OCI-LY3 (cell line): Measurements from ENCODE around the gene TAF3.

Experiments used
- H2AFZ ChIP-seq: fragments of 200-600, 300-600 bp; shearing (Covaris generic); 2 replicates; pipeline ENCODE4 v1.6.0; 2014; ENCODE audit warnings: antibody characterized with exemption, low read depth, low read length
- H3K27ac ChIP-seq: fragments of 200-600, 300-600 bp; sonication (generic); 2 replicates; pipeline ENCODE4 v1.5.1; 2014; ENCODE audit warnings: mild to moderate bottlenecking, low read length, moderate library complexity, mixed read lengths
- H3K27me3 ChIP-seq: fragments of 200-600, 300-600 bp; sonication (generic); 2 replicates; pipeline ENCODE4 v1.6.1; 2014; ENCODE audit warnings: low read depth, low read length, mixed read lengths
- H3K36me3 ChIP-seq: fragments of 200-600, 300-600 bp; sonication (generic); replicated peaks from 2 replicates; pipeline ENCODE3; 2014; ENCODE audit warnings: low read depth, low read length, mixed read lengths
- H3K4me1 ChIP-seq: fragments of 300-600, 200-600 bp; sonication (generic); 2 replicates; pipeline ENCODE4 v1.6.1; 2014; ENCODE audit warnings: low read length, mixed read lengths
- H3K4me2 ChIP-seq: fragments of 200-600, 300-600 bp; sonication (generic); 2 replicates; pipeline ENCODE4 v1.6.1; 2014; ENCODE audit warnings: low read length, mixed read lengths
- H3K4me3 ChIP-seq: fragments of 300-600, 200-600 bp; sonication (generic); 2 replicates; pipeline ENCODE4 v1.5.1; 2014; ENCODE audit warnings: antibody characterized with exemption, mild to moderate bottlenecking, low read length, moderate library complexity
- H3K79me2 ChIP-seq: fragments of 300-600, 200-600 bp; shearing (Covaris generic); 2 replicates; pipeline ENCODE4 v1.6.1; 2014; ENCODE audit warnings: mild to moderate bottlenecking, low read length, mixed read lengths
- H3K9ac ChIP-seq: fragments of 300-600, 200-600 bp; shearing (Covaris generic); 2 replicates; pipeline ENCODE4 v1.6.0; 2014; ENCODE audit warnings: mild to moderate bottlenecking, low read length, moderate library complexity
- H3K9me3 ChIP-seq: fragments of 200-600, 300-600 bp; shearing (Covaris generic); 2 replicates; pipeline ENCODE4 v1.6.1; 2014; ENCODE audit warnings: low read length, mixed read lengths; ENCODE audit not compliant: insufficient read depth
- H4K20me1 ChIP-seq: fragments of 200-600, 300-600 bp; sonication (generic); 2 replicates; pipeline ENCODE4 v1.6.1; 2016; ENCODE audit warnings: low read length, mixed read lengths; ENCODE audit not compliant: insufficient read depth
- EZH2phosphoT487 ChIP-seq: fragments of 200-600 bp; shearing (Covaris generic); IDR thresholded peaks from 2 replicates; pipeline ENCODE4 v1.6.1; 2018; ENCODE audit warnings: antibody characterized with exemption, mixed run types, low read depth
- TF ChIP-seq, protein P1 (sequence below): fragments of 200-600, 300-600 bp; sonication (generic); IDR thresholded peaks from 2 replicates; pipeline ENCODE4 v1.5.1; 2014; ENCODE audit warnings: antibody characterized with exemption, low read length, low read depth

Gene TAF3

DNA sequence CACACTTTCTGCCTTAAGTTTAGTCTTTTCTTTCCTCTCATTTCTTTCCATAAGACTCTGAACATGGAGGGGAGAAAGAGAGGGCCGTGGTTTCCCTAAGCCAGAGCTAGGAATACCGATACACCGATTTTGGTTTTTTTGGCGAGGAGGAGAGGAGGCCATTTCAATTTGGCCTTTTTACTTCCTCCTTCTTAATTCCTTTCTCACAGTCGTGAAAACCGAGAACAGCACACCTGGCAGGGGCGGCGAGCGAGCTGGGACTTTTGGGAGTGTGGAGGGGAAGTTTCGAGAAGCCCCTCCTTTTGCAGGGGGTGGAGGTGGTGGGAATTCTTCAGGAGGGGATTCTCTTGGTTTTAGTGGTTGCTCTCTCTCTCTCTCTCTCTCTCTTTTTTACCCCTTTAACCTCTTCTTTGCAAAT is 242.4 kb downstream of the TAF3 start:
- peak overlapping the region; percentile 90; the same call in 1 of the 2 replicates for H2AFZ ChIP-seq
- peak overlapping the region; percentile 85 for H3K4me2 ChIP-seq
- TF ChIP-seq EZH2phosphoT487: no peak
- TF ChIP-seq, protein P1, sequence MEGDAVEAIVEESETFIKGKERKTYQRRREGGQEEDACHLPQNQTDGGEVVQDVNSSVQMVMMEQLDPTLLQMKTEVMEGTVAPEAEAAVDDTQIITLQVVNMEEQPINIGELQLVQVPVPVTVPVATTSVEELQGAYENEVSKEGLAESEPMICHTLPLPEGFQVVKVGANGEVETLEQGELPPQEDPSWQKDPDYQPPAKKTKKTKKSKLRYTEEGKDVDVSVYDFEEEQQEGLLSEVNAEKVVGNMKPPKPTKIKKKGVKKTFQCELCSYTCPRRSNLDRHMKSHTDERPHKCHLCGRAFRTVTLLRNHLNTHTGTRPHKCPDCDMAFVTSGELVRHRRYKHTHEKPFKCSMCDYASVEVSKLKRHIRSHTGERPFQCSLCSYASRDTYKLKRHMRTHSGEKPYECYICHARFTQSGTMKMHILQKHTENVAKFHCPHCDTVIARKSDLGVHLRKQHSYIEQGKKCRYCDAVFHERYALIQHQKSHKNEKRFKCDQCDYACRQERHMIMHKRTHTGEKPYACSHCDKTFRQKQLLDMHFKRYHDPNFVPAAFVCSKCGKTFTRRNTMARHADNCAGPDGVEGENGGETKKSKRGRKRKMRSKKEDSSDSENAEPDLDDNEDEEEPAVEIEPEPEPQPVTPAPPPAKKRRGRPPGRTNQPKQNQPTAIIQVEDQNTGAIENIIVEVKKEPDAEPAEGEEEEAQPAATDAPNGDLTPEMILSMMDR: no peak
- no peaks in the 10 kb centered on the region for H3K79me2 ChIP-seq
- H4K20me1 ChIP-seq: no peaks in the 10 kb centered on the region
- peak overlapping the region; percentile 35; the same call in 1 of the 2 replicates for H3K27ac ChIP-seq
- peak overlapping the region; percentile 65 for H3K4me3 ChIP-seq
- H3K9ac ChIP-seq: peak overlapping the region; percentile 43
- no peaks in the 10 kb centered on the region for H3K9me3 ChIP-seq
- peaks cover 30% of the 10 kb centered on the region for H3K4me1 ChIP-seq
- peaks cover 13% of the 10 kb centered on the region; the same call in 1 of the 2 replicates for H3K27me3 ChIP-seq
- no peaks in the 10 kb centered on the region for H3K36me3 ChIP-seq

DNA sequence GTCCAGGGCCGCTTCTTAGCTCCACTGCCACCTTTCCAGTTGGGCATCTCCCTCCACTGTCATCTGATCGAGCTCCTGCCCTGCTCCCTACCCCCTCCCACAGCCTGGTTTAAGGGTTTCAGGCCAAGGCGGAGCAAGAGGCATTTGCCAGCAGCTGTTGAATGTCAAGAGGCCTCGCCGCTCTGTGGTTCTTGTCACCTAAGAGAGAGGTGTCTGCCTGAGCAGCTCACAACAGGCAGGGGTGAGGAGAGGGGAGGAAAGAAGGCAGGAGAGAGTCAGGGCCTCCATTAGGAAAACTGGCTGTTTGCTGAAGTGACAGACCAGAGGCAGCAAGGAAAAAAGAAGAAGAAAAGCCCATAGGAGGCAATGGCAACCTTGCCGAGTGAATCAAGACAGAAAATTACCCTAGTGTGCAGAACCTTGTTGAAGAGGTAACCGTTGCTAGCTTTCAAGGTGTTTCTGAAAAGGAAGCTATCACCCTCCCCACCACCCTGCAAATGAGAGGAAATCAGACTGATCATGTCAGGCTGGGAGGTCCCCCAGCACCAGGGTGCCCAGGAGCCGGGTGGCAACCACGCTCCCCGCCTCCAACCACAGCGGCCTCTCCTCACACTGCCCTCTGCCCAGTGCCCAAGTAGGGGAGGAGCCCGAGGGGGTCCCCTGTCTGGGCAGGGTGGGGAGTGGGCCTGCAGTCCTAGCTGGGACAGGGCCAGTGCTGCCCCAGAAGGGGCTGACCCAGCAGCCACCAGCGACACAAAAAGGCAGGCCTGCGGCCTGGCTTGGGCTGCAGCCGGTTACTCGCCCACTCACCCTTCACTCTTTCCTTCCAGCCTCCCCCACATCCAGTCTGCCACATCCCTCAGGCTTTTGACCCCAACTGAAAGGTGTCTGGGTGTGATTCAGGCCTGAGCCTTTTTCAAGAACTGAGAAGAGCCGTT is 243.2 kb downstream of the TAF3 start:
- no peaks in the 10 kb centered on the region for H3K9me3 ChIP-seq
- H3K4me1 ChIP-seq: peaks cover 29% of the 10 kb centered on the region
- H3K27me3 ChIP-seq: peaks cover 19% of the 10 kb centered on the region
- TF ChIP-seq, protein P1: no peak
- TF ChIP-seq EZH2phosphoT487: no peak
- no peaks in the 10 kb centered on the region for H4K20me1 ChIP-seq
- no peak overlapping the region for H3K4me3 ChIP-seq
- no peaks in the 10 kb centered on the region for H3K36me3 ChIP-seq
- H3K27ac ChIP-seq: no peak overlapping the region
- no peak overlapping the region for H3K4me2 ChIP-seq
- no peak overlapping the region for H3K9ac ChIP-seq
- H3K79me2 ChIP-seq: no peaks in the 10 kb centered on the region
- H2AFZ ChIP-seq: no peak overlapping the region; the same call in 1 of the 2 replicates

DNA sequence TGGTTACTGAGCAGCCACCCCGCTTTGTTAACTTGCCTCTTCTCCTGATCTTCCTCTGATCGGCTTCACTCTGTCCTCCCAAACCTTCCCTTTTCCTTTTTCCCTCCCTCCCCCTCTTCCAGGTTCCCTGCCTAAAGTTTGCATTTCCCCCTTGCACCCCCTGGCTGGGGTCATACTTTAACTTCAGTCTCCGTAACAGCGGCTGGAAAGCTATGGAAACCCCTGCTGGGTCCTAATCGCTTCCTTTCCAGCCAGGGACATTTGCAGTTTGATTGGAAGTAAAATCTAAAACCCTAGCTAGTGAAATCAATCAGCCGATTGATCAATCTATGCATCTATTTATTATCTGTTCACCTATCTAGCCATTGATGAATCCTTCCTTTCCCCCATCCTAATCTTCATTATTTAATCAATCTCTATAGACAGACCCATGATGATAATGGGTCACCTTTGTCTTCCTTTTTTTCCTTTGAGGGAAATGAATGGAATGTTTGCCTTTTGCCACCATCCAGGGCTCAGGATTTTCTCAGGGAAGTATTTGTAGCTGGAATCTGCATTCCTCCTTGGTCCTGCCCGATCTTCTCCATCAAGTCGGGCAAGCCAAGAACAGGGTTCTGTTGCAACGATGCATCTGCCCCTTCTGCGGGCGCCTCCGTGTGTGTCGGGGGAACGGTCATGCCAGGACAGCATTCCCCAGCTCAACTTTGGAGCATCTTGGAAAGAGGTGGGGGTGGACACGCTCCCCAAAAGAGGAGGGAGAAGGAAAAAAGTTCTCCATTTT is 245.0 kb downstream of the TAF3 start:
- Histone ChIP-seq H3K79me2 (no peaks in the 10 kb centered on the region), H3K4me3 (no peak overlapping the region), H3K4me1 (peaks cover 19% of the 10 kb centered on the region), H4K20me1 (no peaks in the 10 kb centered on the region), H3K27me3 (peaks cover 31% of the 10 kb centered on the region), H3K36me3 (no peaks in the 10 kb centered on the region), H3K9me3 (no peaks in the 10 kb centered on the region), H3K4me2 (no peak overlapping the region), H3K9ac (no peak overlapping the region), H2AFZ (no peak overlapping the region), H3K27ac (no peak overlapping the region)
- TF ChIP-seq, protein P1: no peak
- TF ChIP-seq EZH2phosphoT487: no peak

DNA sequence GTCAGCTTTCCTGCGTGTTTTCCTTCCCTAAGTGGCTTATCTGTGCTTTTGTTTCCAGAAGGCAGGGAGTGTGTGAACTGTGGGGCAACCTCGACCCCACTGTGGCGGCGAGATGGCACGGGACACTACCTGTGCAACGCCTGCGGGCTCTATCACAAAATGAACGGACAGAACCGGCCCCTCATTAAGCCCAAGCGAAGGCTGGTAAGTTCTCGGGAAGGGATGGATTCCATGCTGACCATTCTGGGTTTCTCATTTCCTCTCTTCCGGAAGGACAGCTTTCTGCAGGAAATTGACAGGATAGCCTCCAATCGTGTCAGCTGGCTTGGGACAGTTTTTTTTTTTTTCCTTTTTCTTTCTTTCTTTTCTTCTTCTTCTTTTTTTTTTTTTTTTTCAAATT is 245.6 kb downstream of the TAF3 start:
- Histone ChIP-seq H3K9ac (no peak overlapping the region), H3K36me3 (no peaks in the 10 kb centered on the region), H3K79me2 (no peaks in the 10 kb centered on the region), H3K4me3 (no peak overlapping the region), H4K20me1 (no peaks in the 10 kb centered on the region), H3K4me2 (no peak overlapping the region), H3K9me3 (no peaks in the 10 kb centered on the region), H3K4me1 (peaks cover 23% of the 10 kb centered on the region), H2AFZ (no peak overlapping the region), H3K27me3 (peaks cover 37% of the 10 kb centered on the region), H3K27ac (no peak overlapping the region)
- TF ChIP-seq EZH2phosphoT487: no peak
- TF ChIP-seq, protein P1: no peak
